KMS-11 (cell line): ENCODE results near the gene CDC5L.
"Not testable (repeated sequence)": the region's sequence is repeated elsewhere in the genome, so short reads cannot be mapped to it uniquely, and the experiment has no call there.

Experiments
- H2AFZ ChIP-seq: fragments of 200-600 bp; sonication (generic); 2 replicates; pipeline ENCODE4 v1.6.1; 2016; ENCODE audit warnings: antibody characterized with exemption, mixed run types, low read depth
- H3K27ac ChIP-seq: fragments of 200-600 bp; sonication (generic); 2 replicates; pipeline ENCODE4 v1.6.1; 2016; ENCODE audit warnings: mild to moderate bottlenecking, mixed run types
- H3K27me3 ChIP-seq: fragments of 200-600 bp; sonication (generic); 2 replicates; pipeline ENCODE4 v1.6.1; 2017; ENCODE audit warnings: mild to moderate bottlenecking, low read depth, mixed run types, moderate library complexity; ENCODE audit not compliant: insufficient read depth
- H3K36me3 ChIP-seq: fragments of 200-600 bp; sonication (generic); 2 replicates; pipeline ENCODE4 v1.6.1; 2017; ENCODE audit warnings: mild to moderate bottlenecking, mixed run types; ENCODE audit not compliant: insufficient read depth
- H3K4me1 ChIP-seq: fragments of 200-600 bp; sonication (generic); 2 replicates; pipeline ENCODE4 v1.6.1; 2016; ENCODE audit warnings: mild to moderate bottlenecking, low read depth, mixed run types; ENCODE audit not compliant: poor library complexity, severe bottlenecking
- H3K4me2 ChIP-seq: fragments of 200-600 bp; sonication (generic); 2 replicates; pipeline ENCODE4 v1.7.0; 2016; ENCODE audit warnings: mild to moderate bottlenecking, mixed run types
- H3K4me3 ChIP-seq: fragments of 200-600 bp; sonication (generic); IDR thresholded peaks from 2 replicates; pipeline ENCODE4 v1.6.1; 2017; ENCODE audit warnings: low read depth, low read length, mixed read lengths; ENCODE audit not compliant: insufficient read depth
- H3K79me2 ChIP-seq: fragments of 200-600 bp; sonication (generic); 2 replicates; pipeline ENCODE4 v1.6.1; 2016; ENCODE audit warnings: low read depth, mixed run types; ENCODE audit not compliant: insufficient read depth
- H3K9ac ChIP-seq: fragments of 200-600 bp; sonication (generic); 2 replicates; pipeline ENCODE4 v1.6.1; 2016; ENCODE audit warnings: mild to moderate bottlenecking, mixed run types
- H4K20me1 ChIP-seq: fragments of 200-600 bp; sonication (generic); 2 replicates; pipeline ENCODE4 v1.6.1; 2016; ENCODE audit warnings: mild to moderate bottlenecking, mixed run types; ENCODE audit not compliant: insufficient read depth
- CTCF ChIP-seq: fragments of 200-600 bp; sonication (generic); conservative IDR thresholded peaks from 2 replicates; pipeline ENCODE4 v1.6.1; 2017; ENCODE audit warnings: low read depth, mild to moderate bottlenecking, antibody characterized with exemption, low read length, moderate library complexity, mixed read lengths

The CDC5L gene

DNA sequence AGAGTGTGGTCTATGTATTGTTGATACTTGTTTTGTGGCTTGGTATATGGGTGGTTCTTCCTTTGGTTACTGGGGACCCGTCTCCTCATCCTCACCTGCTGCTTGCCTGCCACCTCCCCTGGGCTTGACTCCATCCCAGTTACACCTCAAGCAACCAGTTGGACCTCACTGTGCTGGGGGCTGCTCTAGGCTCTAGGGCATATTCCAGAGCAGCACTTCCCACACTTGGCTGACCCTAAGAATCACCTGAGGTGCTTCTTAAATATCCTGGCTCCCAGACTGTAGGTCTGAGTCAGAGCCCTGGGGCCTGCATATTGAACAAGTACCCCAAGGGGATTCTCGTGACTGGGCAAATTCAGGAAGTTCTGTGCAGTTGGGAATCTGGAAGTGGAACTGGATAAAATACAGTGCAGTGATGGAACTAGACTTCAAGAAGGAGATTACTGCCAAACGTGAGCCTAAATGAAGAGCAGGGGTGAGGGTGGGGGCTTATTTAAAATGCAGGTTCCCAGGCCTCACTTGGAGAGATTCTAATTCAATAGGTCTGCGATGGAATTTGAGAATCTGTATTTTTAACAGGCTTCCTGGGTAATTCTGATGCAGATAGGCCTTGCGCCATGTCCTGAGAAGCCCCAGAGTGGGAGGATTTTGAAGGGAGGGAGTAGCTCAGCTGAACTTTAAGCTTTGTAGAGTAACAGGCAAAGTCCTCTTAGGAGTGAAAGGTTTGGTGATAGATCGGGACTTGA is 37.4 kb upstream of the CDC5L start:
- Histone ChIP-seq H3K27ac (no peak overlapping the region), H3K36me3 (no peaks in the 10 kb centered on the region), H2AFZ (no peak overlapping the region), H3K9ac (no peak overlapping the region), H3K4me1 (no peaks in the 10 kb centered on the region), H3K79me2 (no peaks in the 10 kb centered on the region), H4K20me1 (no peaks in the 10 kb centered on the region), H3K4me3 (no peak overlapping the region), H3K27me3 (no peaks in the 10 kb centered on the region), H3K4me2 (no peak overlapping the region)
- TF ChIP-seq CTCF = no peak

- not testable (repeated sequence) for H3K79me2 ChIP-seq, H3K36me3 ChIP-seq, H3K4me2 ChIP-seq, H3K4me3 ChIP-seq, H3K9ac ChIP-seq, H2AFZ ChIP-seq, H4K20me1 ChIP-seq, H3K27me3 ChIP-seq, H3K27ac ChIP-seq, H3K4me1 ChIP-seq
Observed at GRCh38 chr6:44350650-44350994, 36.9 kb upstream of the CDC5L start.

DNA sequence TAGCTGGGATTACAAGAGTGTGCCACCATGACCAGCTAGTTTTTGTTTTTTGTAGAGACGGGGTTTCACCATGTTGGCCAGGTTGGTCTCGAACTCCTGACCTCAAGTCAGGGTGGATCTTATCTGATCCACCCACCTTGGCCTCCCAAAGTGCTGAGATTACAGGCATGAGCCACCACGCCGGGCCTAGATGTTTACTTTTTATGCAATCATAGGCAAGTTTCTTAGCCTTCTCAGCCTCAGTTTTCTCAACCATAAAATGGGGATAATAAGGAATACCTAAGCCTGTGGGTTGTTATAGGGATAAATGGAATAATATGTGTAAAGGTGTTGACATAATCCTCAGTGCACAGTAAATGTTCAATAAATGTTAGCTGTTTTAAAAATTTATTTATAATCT is 35.2 kb upstream of the CDC5L start:
- Histone ChIP-seq H3K4me3 (no peak overlapping the region), H3K4me1 (no peaks in the 10 kb centered on the region), H3K27me3 (no peaks in the 10 kb centered on the region), H4K20me1 (no peaks in the 10 kb centered on the region), H3K36me3 (no peaks in the 10 kb centered on the region), H2AFZ (no peak overlapping the region), H3K79me2 (no peaks in the 10 kb centered on the region), H3K4me2 (no peak overlapping the region), H3K9ac (no peak overlapping the region), H3K27ac (no peak overlapping the region)
- TF ChIP-seq CTCF = no peak

DNA sequence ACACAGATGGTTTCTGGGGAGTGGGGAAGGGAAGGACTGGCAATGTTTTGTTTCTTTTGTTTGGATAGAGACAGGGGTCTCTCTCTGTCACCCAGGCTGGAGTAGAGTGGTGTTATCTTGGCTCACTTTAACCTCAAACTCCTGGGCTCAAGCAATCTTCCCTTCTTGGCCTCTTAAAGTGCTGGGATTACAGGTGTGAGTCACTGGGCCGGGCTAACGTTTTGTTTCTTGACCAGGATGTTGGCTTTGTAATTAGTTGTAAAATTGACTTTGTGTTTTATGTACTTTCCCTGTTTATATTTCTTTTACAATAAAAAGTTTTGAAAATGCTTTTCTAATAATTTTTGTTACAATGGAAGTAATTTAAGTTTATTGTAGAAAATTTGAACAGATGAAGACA is 34.2 kb upstream of the CDC5L start:
- Histone ChIP-seq H3K27ac (no peak overlapping the region), H3K36me3 (no peaks in the 10 kb centered on the region), H3K4me3 (no peak overlapping the region), H4K20me1 (no peaks in the 10 kb centered on the region), H3K79me2 (no peaks in the 10 kb centered on the region), H3K27me3 (no peaks in the 10 kb centered on the region), H3K4me2 (no peak overlapping the region), H3K9ac (no peak overlapping the region), H2AFZ (no peak overlapping the region), H3K4me1 (no peaks in the 10 kb centered on the region)
- no peak for TF ChIP-seq CTCF

DNA sequence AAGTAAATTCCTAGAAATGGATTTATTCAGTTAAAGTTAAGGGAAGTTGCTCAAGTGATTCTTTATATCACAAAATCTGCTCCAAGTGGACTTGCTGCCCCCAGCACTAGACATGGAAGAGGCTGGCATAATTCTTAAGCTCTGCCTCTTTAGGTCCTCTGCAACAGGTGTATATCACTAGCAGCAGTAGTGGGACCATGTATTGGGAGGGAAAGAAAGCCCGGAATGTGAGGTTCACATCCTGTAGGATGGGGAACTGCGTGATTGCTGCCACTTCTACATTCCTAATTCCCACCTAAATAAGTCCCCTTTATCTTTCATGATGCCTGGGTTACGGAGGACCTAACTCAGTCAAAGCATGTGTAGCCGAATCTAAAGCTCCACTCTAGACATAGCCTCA is 31.9 kb upstream of the CDC5L start:
- Histone ChIP-seq H3K79me2 (no peaks in the 10 kb centered on the region), H3K36me3 (no peaks in the 10 kb centered on the region), H3K27me3 (no peaks in the 10 kb centered on the region), H3K4me3 (no peak overlapping the region), H2AFZ (no peak overlapping the region), H4K20me1 (no peaks in the 10 kb centered on the region), H3K9ac (no peak overlapping the region), H3K4me1 (no peaks in the 10 kb centered on the region), H3K4me2 (no peak overlapping the region), H3K27ac (no peak overlapping the region)
- TF ChIP-seq CTCF = no peak
